IMR-90 (cell line): Measurements from ENCODE around the gene RUFY4. TPM values are rescaled to one million over a fixed set of nuclear protein-coding genes. Genes with fewer than 3 reads are reported as not detected.

ENCODE experiments used
- ATAC-seq: fragments of 200-7000 bp; cut with Tn5 transposase; 2 replicates; pipeline ENCODE4 v1.9.1; 2020; ENCODE audit warnings: low read depth, mild to moderate bottlenecking, moderate library complexity
- BruUV-seq: library from RNA; stranded (reverse); fragments of 400-500 nt; replicated peaks from 2 replicates; lab custom pipeline; 2021; lab: Mats Ljungman, UMichigan
- CTCF ChIA-PET: fragments of 300-600 bp; formaldehyde crosslinking; extraction: SDS; loops from one replicate; lab custom pipeline; 2021; ENCODE audit warnings: antibody characterized with exemption; lab: Yijun Ruan, JAX
- POLR2A ChIA-PET: fragments of 300-600 bp; sonication (Branson Sonifier 250); formaldehyde crosslinking; loops from one replicate; lab custom pipeline; 2022; ENCODE audit warnings: antibody characterized with exemption; ENCODE audit not compliant: unreplicated experiment; lab: Charles Lee
- DNase-seq: peaks from one replicate; pipeline ENCODE4 v3.0.0; 2013
- H2AFZ ChIP-seq: replicated peaks from 2 replicates; pipeline ENCODE3; 2013; ENCODE audit warnings: low read length, mild to moderate bottlenecking; ENCODE audit not compliant: poor library complexity
- H2AK5ac ChIP-seq: 2 replicates; pipeline ENCODE4 v1.6.1; 2013; ENCODE audit warnings: low read depth, low read length, inconsistent platforms
- H2AK9ac ChIP-seq: replicated peaks from 2 replicates; pipeline ENCODE3; 2013; ENCODE audit warnings: mild to moderate bottlenecking, low read depth, low read length, moderate library complexity; ENCODE audit not compliant: poor library complexity
- H2BK120ac ChIP-seq: 2 replicates; pipeline ENCODE4 v1.6.1; 2013; ENCODE audit warnings: low read depth, low read length, inconsistent platforms
- H2BK15ac ChIP-seq: 3 replicates; pipeline ENCODE4 v1.6.1; 2013; ENCODE audit warnings: low read depth, low read length, inconsistent platforms
- H2BK20ac ChIP-seq: 2 replicates; pipeline ENCODE4 v1.6.1; 2013; ENCODE audit warnings: low read depth, mild to moderate bottlenecking, inconsistent platforms, low read length, moderate library complexity
- H2BK5ac ChIP-seq: 2 replicates; pipeline ENCODE4 v1.6.1; 2013; ENCODE audit warnings: mild to moderate bottlenecking, low read depth, low read length, inconsistent platforms; ENCODE audit not compliant: poor library complexity, severe bottlenecking
- H3K14ac ChIP-seq: replicated peaks from 2 replicates; pipeline ENCODE4 v1.6.1; 2013; ENCODE audit warnings: low read depth, low read length, inconsistent platforms
- H3K18ac ChIP-seq: 2 replicates; pipeline ENCODE4 v1.6.1; 2013; ENCODE audit warnings: low read depth, low read length, control low read depth
- H3K23ac ChIP-seq: 2 replicates; pipeline ENCODE4 v1.6.1; 2013; ENCODE audit warnings: low read depth, low read length, inconsistent platforms
- H3K27ac ChIP-seq: 2 replicates; pipeline ENCODE4 v1.5.1; 2013; ENCODE audit warnings: mild to moderate bottlenecking, control low read depth, low read length; ENCODE audit not compliant: insufficient read depth
- H3K27me3 ChIP-seq: 2 replicates; pipeline ENCODE4 v1.6.1; 2013; ENCODE audit warnings: low read length; ENCODE audit not compliant: control insufficient read depth, insufficient read depth
- H3K36me3 ChIP-seq: 2 replicates; pipeline ENCODE4 v1.6.1; 2013; ENCODE audit warnings: low read length, mixed read lengths; ENCODE audit not compliant: control insufficient read depth, insufficient read depth
- H3K4ac ChIP-seq: 2 replicates; pipeline ENCODE4 v1.6.1; 2013; ENCODE audit warnings: low read depth, low read length, inconsistent platforms
- H3K4me1 ChIP-seq: 2 replicates; pipeline ENCODE4 v1.6.1; 2013; ENCODE audit warnings: low read length, mixed read lengths; ENCODE audit not compliant: control insufficient read depth, insufficient read depth
- H3K4me2 ChIP-seq: 2 replicates; pipeline ENCODE4 v1.6.1; 2013; ENCODE audit warnings: low read depth, mild to moderate bottlenecking, control low read depth, low read length, moderate library complexity
- H3K4me3 ChIP-seq: 2 replicates; pipeline ENCODE4 v1.5.1; 2013; ENCODE audit warnings: low read depth, mild to moderate bottlenecking, control low read depth, low read length, moderate library complexity; ENCODE audit not compliant: insufficient read depth
- H3K56ac ChIP-seq: 2 replicates; pipeline ENCODE4 v1.6.1; 2013; ENCODE audit warnings: low read length, inconsistent platforms; ENCODE audit not compliant: insufficient read depth; ENCODE audit errors: extremely low read depth
- H3K79me1 ChIP-seq, 2 experiments: 2 replicates each; pipeline ENCODE4 v1.6.1; 2013; ENCODE audit warnings: low read length in 2 of 2, inconsistent platforms in 1 of 2, low read depth in 1 of 2
- H3K9ac ChIP-seq: 2 replicates; pipeline ENCODE4 v1.6.1; 2013; ENCODE audit warnings: low read depth, low read length, control low read depth
- H3K9me1 ChIP-seq: 2 replicates; pipeline ENCODE4 v1.6.1; 2013; ENCODE audit warnings: low read length, inconsistent platforms; ENCODE audit not compliant: insufficient read depth
- H3K9me3 ChIP-seq: 2 replicates; pipeline ENCODE4 v1.6.1; 2013; ENCODE audit warnings: low read length; ENCODE audit not compliant: control insufficient read depth, insufficient read depth
- H4K20me1 ChIP-seq: 2 replicates; pipeline ENCODE4 v1.6.1; 2013; ENCODE audit warnings: low read length, inconsistent platforms; ENCODE audit not compliant: insufficient read depth
- H4K5ac ChIP-seq: 2 replicates; pipeline ENCODE4 v1.6.1; 2013; ENCODE audit warnings: mild to moderate bottlenecking, low read depth, low read length, control low read depth
- H4K8ac ChIP-seq, 2 experiments: 2 replicates each; pipeline ENCODE4 v1.6.1; 2013; ENCODE audit warnings: low read depth in 2 of 2, low read length in 2 of 2, control low read depth in 1 of 2, inconsistent platforms in 1 of 2
- H4K91ac ChIP-seq: 2 replicates; pipeline ENCODE4 v1.6.1; 2013; ENCODE audit warnings: low read depth, low read length, inconsistent platforms; ENCODE audit not compliant: insufficient read depth
- BHLHE40 ChIP-seq: fragments of 150-350 bp; IDR thresholded peaks from 2 replicates; pipeline ENCODE4 v1.6.1; 2016; ENCODE audit warnings: mild to moderate bottlenecking, low read depth, low read length
- CEBPB ChIP-seq: IDR thresholded peaks from 2 replicates; pipeline ENCODE4 v1.6.1; 2012; ENCODE audit warnings: low read depth, low read length, improper control_type of control experiment
- CHD1 ChIP-seq: IDR thresholded peaks from 2 replicates; pipeline ENCODE4 v1.6.1; 2012; ENCODE audit warnings: low read depth, low read length, improper control_type of control experiment
- CTCF ChIP-seq: conservative IDR thresholded peaks from 2 replicates; pipeline ENCODE4 v1.5.1; 2012; ENCODE audit warnings: mild to moderate bottlenecking, low read depth, low read length, improper control_type of control experiment
- FOS ChIP-seq: fragments of 150-350 bp; IDR thresholded peaks from 2 replicates; pipeline ENCODE4 v1.6.1; 2016; ENCODE audit warnings: low read depth, low read length
- MAFK ChIP-seq: IDR thresholded peaks from 2 replicates; pipeline ENCODE4 v1.6.1; 2012; ENCODE audit warnings: low read depth, low read length, improper control_type of control experiment
- MAZ ChIP-seq: IDR thresholded peaks from 2 replicates; pipeline ENCODE4 v1.6.1; 2012; ENCODE audit warnings: low read depth, mild to moderate bottlenecking, low read length, improper control_type of control experiment, moderate library complexity, borderline replicate concordance
- MXI1 ChIP-seq: IDR thresholded peaks from 2 replicates; pipeline ENCODE4 v1.6.1; 2012; ENCODE audit warnings: low read depth, mild to moderate bottlenecking, low read length, moderate library complexity, borderline replicate concordance
- NFE2L2 ChIP-seq: fragments of 150-350 bp; IDR thresholded peaks from 2 replicates; pipeline ENCODE4 v1.6.1; 2016; ENCODE audit warnings: low read depth, mild to moderate bottlenecking, low read length
- POLR2A ChIP-seq: IDR thresholded peaks from 2 replicates; pipeline ENCODE4 v1.6.1; 2012; ENCODE audit warnings: mild to moderate bottlenecking, low read depth, low read length
- RAD21 ChIP-seq: IDR thresholded peaks from 2 replicates; pipeline ENCODE4 v1.6.1; 2012; ENCODE audit warnings: low read length, improper control_type of control experiment
- RCOR1 ChIP-seq: IDR thresholded peaks from 2 replicates; pipeline ENCODE4 v1.6.1; 2012; ENCODE audit warnings: mild to moderate bottlenecking, low read length, improper control_type of control experiment; ENCODE audit not compliant: insufficient replicate concordance
- RFX5 ChIP-seq: IDR thresholded peaks from 2 replicates; pipeline ENCODE4 v1.8.0; 2012; ENCODE audit warnings: low read depth, mild to moderate bottlenecking, low read length, moderate library complexity
- SMC3 ChIP-seq: fragments of 150-350 bp; IDR thresholded peaks from 2 replicates; pipeline ENCODE4 v1.6.1; 2016; ENCODE audit warnings: low read depth, mild to moderate bottlenecking, antibody characterized with exemption, low read length, moderate library complexity
- WGBS, 2 experiments: methylation state at CpG; one replicate each; pipeline versions ENCODE4 v1.1.5 to v1.1.7; 2013; ENCODE audit warnings: missing lambda C conversion rate in 2 of 2; ENCODE audit not compliant: insufficient read length in 1 of 2; ENCODE audit errors: extremely low coverage in 2 of 2; 5-methylcytosine and 5-hydroxymethylcytosine counted together
- dilution Hi-C: fragments of 300-500 bp; cut with HindIII; formaldehyde crosslinking; loops from one replicate; pipeline ENCODE4 v1.14.3; 2018; ENCODE audit warnings: low sequenced_read_pairs; ENCODE audit not compliant: unreplicated experiment
- in situ Hi-C: fragments of 300-500 bp; cut with MboI; formaldehyde crosslinking; loops from 3 replicates; pipeline ENCODE4 v1.14.3; 2019; ENCODE audit warnings: low sequenced_read_pairs, inconsistent platforms, mixed read lengths
- intact Hi-C: fragments of 100-400 bp; cut with micrococcal nuclease; formaldehyde crosslinking; loops from 2 replicates; pipeline ENCODE4 v1.10.0; 2022
- polyA plus RNA-seq, 3 experiments: library from polyadenylated mRNA; depleted of rRNA; stranded (reverse); fragments of >200 nt; gene quantifications; 2 replicates each; pipeline ENCODE4 v1.2.3, GENCODE V29; 2012; ENCODE audit warnings: low replicate concordance in 1 of 3
- total RNA-seq: library from RNA; depleted of rRNA; stranded (reverse); fragments of >200 nt; gene quantifications from 2 replicates; pipeline ENCODE4 v1.2.3, GENCODE V29; 2012
- TF ChIP-seq, protein P1 (sequence below): fragments of 150-350 bp; IDR thresholded peaks from 2 replicates; pipeline ENCODE4 v1.6.1; 2016; ENCODE audit warnings: low read depth, mild to moderate bottlenecking, low read length, moderate library complexity, borderline replicate concordance
- TF ChIP-seq, protein P2 (sequence below): fragments of 150-350 bp; IDR thresholded peaks from 2 replicates; pipeline ENCODE4 v1.6.1; 2017; ENCODE audit warnings: mild to moderate bottlenecking, antibody characterized with exemption, low read length, low read depth

Gene RUFY4
- total and polyA plus RNA-seq, 2 of the 4 experiments (the other 2 are of a cell fraction), result not detected

GRCh38 chr2:218022851-218023530 is 46.1 kb upstream of the RUFY4 start:
- H4K91ac ChIP-seq, result no peak overlapping the region
- ATAC-seq (no peak), DNase-seq (no peak)
- H3K18ac ChIP-seq, result no peak overlapping the region
- no peak overlapping the region for H2AFZ ChIP-seq
- dilution Hi-C loops, result no loop called here
- in situ Hi-C loops, result no loop called here
- no peak overlapping the region for H3K27ac ChIP-seq
- no peak overlapping the region for H3K23ac ChIP-seq
- H2BK20ac ChIP-seq, result no peak overlapping the region
- no peak overlapping the region for H3K4me2 ChIP-seq
- no peak overlapping the region for H2BK120ac ChIP-seq
- no TSS peak for BruUV-seq
- ChIA-PET POLR2A (no interaction called here), CTCF (interaction anchor here (1.0 kb wide), 1 partner anchor 29 kb away, joined by 3 read pairs; no protein-coding TSS in a partner anchor)
- H2AK9ac ChIP-seq, result no peak overlapping the region
- no peak overlapping the region for H2BK15ac ChIP-seq
- no peak overlapping the region for H2BK5ac ChIP-seq
- 75% methylated on average over 3 of the region's 7 CpGs; no CpG with 5 or more reads in 1 of the 2 experiments for WGBS, 2 experiments
- H3K4me1 ChIP-seq, result no peaks in the 10 kb centered on the region
- H3K27me3 ChIP-seq, result peaks cover 19% of the 10 kb centered on the region; the same call in 1 of the 2 replicates
- H3K9me1 ChIP-seq, result no peaks in the 10 kb centered on the region; the same call in 1 of the 2 replicates
- no peaks in the 10 kb centered on the region for H3K36me3 ChIP-seq
- no peak overlapping the region for H4K5ac ChIP-seq
- H3K9me3 ChIP-seq, result no peaks in the 10 kb centered on the region
- no peak for TF ChIP-seq RAD21
- TF ChIP-seq RFX5, result no peak
- TF ChIP-seq CHD1, result no peak
- TF ChIP-seq, protein P1, sequence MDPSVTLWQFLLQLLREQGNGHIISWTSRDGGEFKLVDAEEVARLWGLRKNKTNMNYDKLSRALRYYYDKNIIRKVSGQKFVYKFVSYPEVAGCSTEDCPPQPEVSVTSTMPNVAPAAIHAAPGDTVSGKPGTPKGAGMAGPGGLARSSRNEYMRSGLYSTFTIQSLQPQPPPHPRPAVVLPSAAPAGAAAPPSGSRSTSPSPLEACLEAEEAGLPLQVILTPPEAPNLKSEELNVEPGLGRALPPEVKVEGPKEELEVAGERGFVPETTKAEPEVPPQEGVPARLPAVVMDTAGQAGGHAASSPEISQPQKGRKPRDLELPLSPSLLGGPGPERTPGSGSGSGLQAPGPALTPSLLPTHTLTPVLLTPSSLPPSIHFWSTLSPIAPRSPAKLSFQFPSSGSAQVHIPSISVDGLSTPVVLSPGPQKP, result no peak
- TF ChIP-seq POLR2A, result no peak
- no peak for TF ChIP-seq RCOR1
- TF ChIP-seq MXI1, result no peak
- TF ChIP-seq BHLHE40, result no peak
- no peak for TF ChIP-seq CTCF
- TF ChIP-seq SMC3, result no peak
- TF ChIP-seq FOS, result no peak
- TF ChIP-seq CEBPB, result no peak
- TF ChIP-seq NFE2L2, result no peak
- TF ChIP-seq, protein P2, sequence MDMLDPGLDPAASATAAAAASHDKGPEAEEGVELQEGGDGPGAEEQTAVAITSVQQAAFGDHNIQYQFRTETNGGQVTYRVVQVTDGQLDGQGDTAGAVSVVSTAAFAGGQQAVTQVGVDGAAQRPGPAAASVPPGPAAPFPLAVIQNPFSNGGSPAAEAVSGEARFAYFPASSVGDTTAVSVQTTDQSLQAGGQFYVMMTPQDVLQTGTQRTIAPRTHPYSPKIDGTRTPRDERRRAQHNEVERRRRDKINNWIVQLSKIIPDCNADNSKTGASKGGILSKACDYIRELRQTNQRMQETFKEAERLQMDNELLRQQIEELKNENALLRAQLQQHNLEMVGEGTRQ, result no peak
- no peak for TF ChIP-seq MAFK
- no peak for TF ChIP-seq MAZ
- H3K9ac ChIP-seq, result no peak overlapping the region
- H4K20me1 ChIP-seq, result no peaks in the 10 kb centered on the region
- H3K79me1 ChIP-seq, result no peaks in the 10 kb centered on the region
- no peak overlapping the region for H3K4me3 ChIP-seq
- H3K56ac ChIP-seq, result no peak overlapping the region
- H3K14ac ChIP-seq, result no peak overlapping the region
- H2AK5ac ChIP-seq, result no peak overlapping the region
- no peak overlapping the region for H3K4ac ChIP-seq
- intact Hi-C loops, result no loop called here
- H4K8ac ChIP-seq, result no peak overlapping the region
